MG63 (cell line): Measurements from ENCODE around the gene CYP2W1. TPM values are rescaled to one million over a fixed set of nuclear protein-coding genes. Genes with fewer than 3 reads are reported as not detected.

ENCODE experiments used
- DNase-seq: peaks from one replicate; pipeline ENCODE4 v3.0.0-alpha.2; 2020
- H3K27me3 ChIP-seq: fragments of 250-450 bp; sonication (Bioruptor Pico); 2 replicates; pipeline ENCODE4 v1.5.1; 2020; ENCODE audit warnings: mild to moderate bottlenecking, moderate library complexity
- H3K36me3 ChIP-seq: fragments of 250-450 bp; sonication (Bioruptor Pico); 2 replicates; pipeline ENCODE4 v1.5.1; 2020; ENCODE audit warnings: mild to moderate bottlenecking, moderate library complexity
- H3K4me3 ChIP-seq: fragments of 250-450 bp; sonication (Bioruptor Pico); 2 replicates; pipeline ENCODE4 v1.5.1; 2020; ENCODE audit warnings: mild to moderate bottlenecking, moderate library complexity
- H3K9me3 ChIP-seq: fragments of 250-450 bp; sonication (Bioruptor Pico); 2 replicates; pipeline ENCODE4 v1.5.1; 2020; ENCODE audit warnings: mild to moderate bottlenecking, moderate library complexity
- total RNA-seq: library from RNA; depleted of rRNA; stranded (reverse); fragments of >200 nt; shearing (Covaris generic); gene quantifications from 2 replicates; pipeline ENCODE4 v1.2.3, GENCODE V29; 2014; ENCODE audit warnings: low replicate concordance

The CYP2W1 gene
- total RNA-seq, 1 experiment from 2014 or later: not detected

- Histone ChIP-seq H3K27me3 (no peaks in the 10 kb centered on the region), H3K36me3 (peaks cover 3% of the 10 kb centered on the region; the same call in 1 of the 2 replicates), H3K4me3 (no peak overlapping the region), H3K9me3 (no peaks in the 10 kb centered on the region)
- DNase-seq: no peak
These were observed 31.7 kb downstream of the CYP2W1 start for GRCh38 chr7:1014681-1015080.

- peaks cover 3% of the 10 kb centered on the region; the same call in 1 of the 2 replicates for H3K36me3 ChIP-seq
- no peaks in the 10 kb centered on the region for H3K9me3 ChIP-seq
- no peaks in the 10 kb centered on the region for H3K27me3 ChIP-seq
- no peak overlapping the region for H3K4me3 ChIP-seq
- no peak for DNase-seq
These were observed 32.5 kb downstream of the CYP2W1 start for GRCh38 chr7:1015196-1016121.

- Histone ChIP-seq H3K36me3 (peaks cover 5% of the 10 kb centered on the region; the same call in 1 of the 2 replicates), H3K4me3 (no peak overlapping the region), H3K9me3 (no peaks in the 10 kb centered on the region), H3K27me3 (no peaks in the 10 kb centered on the region)
- DNase-seq: no peak
These were observed 33.9 kb downstream of the CYP2W1 start for GRCh38 chr7:1016577-1017531.

- Histone ChIP-seq H3K27me3 (no peaks in the 10 kb centered on the region), H3K36me3 (peaks cover 5% of the 10 kb centered on the region; the same call in 1 of the 2 replicates), H3K9me3 (no peaks in the 10 kb centered on the region), H3K4me3 (no peak overlapping the region)
- no peak for DNase-seq
These were observed 34.8 kb downstream of the CYP2W1 start for GRCh38 chr7:1017586-1018333.

GRCh38 chr7:1018334-1018695 is 35.3 kb downstream of the CYP2W1 start:
- H3K4me3 ChIP-seq: no peak overlapping the region
- H3K27me3 ChIP-seq: no peaks in the 10 kb centered on the region
- no peak for DNase-seq
- peaks cover 5% of the 10 kb centered on the region; the same call in 1 of the 2 replicates for H3K36me3 ChIP-seq
- H3K9me3 ChIP-seq: no peaks in the 10 kb centered on the region

- no peaks in the 10 kb centered on the region for H3K27me3 ChIP-seq
- DNase-seq: no peak
- no peak overlapping the region for H3K4me3 ChIP-seq
- H3K9me3 ChIP-seq: no peaks in the 10 kb centered on the region
- peaks cover 5% of the 10 kb centered on the region; the same call in 1 of the 2 replicates for H3K36me3 ChIP-seq
These were observed 36.3 kb downstream of the CYP2W1 start for GRCh38 chr7:1019255-1019785.

- Histone ChIP-seq H3K27me3 (no peaks in the 10 kb centered on the region), H3K9me3 (no peaks in the 10 kb centered on the region), H3K36me3 (peaks cover 5% of the 10 kb centered on the region), H3K4me3 (no peak overlapping the region)
- no peak for DNase-seq
These were observed 37.0 kb downstream of the CYP2W1 start for GRCh38 chr7:1019789-1020610.

GRCh38 chr7:1020849-1021251 is 37.9 kb downstream of the CYP2W1 start:
- no peak for DNase-seq
- Histone ChIP-seq H3K9me3 (no peaks in the 10 kb centered on the region), H3K4me3 (no peak overlapping the region), H3K36me3 (peaks cover 5% of the 10 kb centered on the region), H3K27me3 (no peaks in the 10 kb centered on the region)

- no peak for DNase-seq
- Histone ChIP-seq H3K4me3 (no peak overlapping the region), H3K27me3 (no peaks in the 10 kb centered on the region), H3K36me3 (peaks cover 6% of the 10 kb centered on the region), H3K9me3 (no peaks in the 10 kb centered on the region)
These were observed 38.4 kb downstream of the CYP2W1 start for GRCh38 chr7:1021366-1021765.

- H3K4me3 ChIP-seq: no peak overlapping the region
- no peaks in the 10 kb centered on the region for H3K9me3 ChIP-seq
- H3K27me3 ChIP-seq: no peaks in the 10 kb centered on the region
- H3K36me3 ChIP-seq: peaks cover 10% of the 10 kb centered on the region
- no peak for DNase-seq
These were observed 39.0 kb downstream of the CYP2W1 start for GRCh38 chr7:1021931-1022330.

- no peak for DNase-seq
- peaks cover 10% of the 10 kb centered on the region for H3K36me3 ChIP-seq
- H3K27me3 ChIP-seq: no peaks in the 10 kb centered on the region
- no peak overlapping the region for H3K4me3 ChIP-seq
- no peaks in the 10 kb centered on the region for H3K9me3 ChIP-seq
These were observed 39.4 kb downstream of the CYP2W1 start for GRCh38 chr7:1022356-1022755.

GRCh38 chr7:1022801-1023465 is 40.0 kb downstream of the CYP2W1 start:
- Histone ChIP-seq H3K36me3 (peaks cover 10% of the 10 kb centered on the region), H3K9me3 (no peaks in the 10 kb centered on the region), H3K4me3 (no peak overlapping the region), H3K27me3 (no peaks in the 10 kb centered on the region)
- no peak for DNase-seq

- Histone ChIP-seq H3K4me3 (no peak overlapping the region), H3K36me3 (peaks cover 7% of the 10 kb centered on the region), H3K27me3 (no peaks in the 10 kb centered on the region), H3K9me3 (no peaks in the 10 kb centered on the region)
- DNase-seq: no peak
These were observed 41.4 kb downstream of the CYP2W1 start for GRCh38 chr7:1024331-1024841.

- peaks cover 7% of the 10 kb centered on the region for H3K36me3 ChIP-seq
- no peaks in the 10 kb centered on the region for H3K9me3 ChIP-seq
- no peaks in the 10 kb centered on the region for H3K27me3 ChIP-seq
- no peak overlapping the region for H3K4me3 ChIP-seq
- DNase-seq: no peak
These were observed 42.1 kb downstream of the CYP2W1 start for GRCh38 chr7:1024876-1025742.
